ENCODE results near the gene BHMT2. TPM values are rescaled to one million over a fixed set of nuclear protein-coding genes. Genes with fewer than 3 reads are reported as not detected.
A peak's percentile ranks its signal among the peaks of the same experiment; 100 is the strongest.

BHMT2 gene
- total and polyA plus RNA-seq, 2 experiments from 2014 or later: 1.7 to 1.9 TPM

DNA sequence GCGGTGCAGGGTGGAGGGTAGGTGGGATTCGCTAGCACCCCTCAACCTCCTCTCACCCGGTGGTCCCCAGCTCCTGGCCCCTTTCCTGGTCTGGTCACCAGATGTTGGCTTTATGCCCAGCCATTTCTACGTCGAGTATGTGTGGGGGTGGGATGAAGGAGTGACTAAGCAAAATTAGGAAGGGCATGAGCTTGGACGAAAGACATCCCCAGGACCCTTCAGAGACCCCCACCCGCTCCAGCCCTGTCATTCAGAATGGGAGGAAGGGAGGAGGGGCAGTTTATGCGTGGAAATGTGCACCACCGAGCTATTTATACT lies 742 bp downstream of the BHMT2 start:
- H3K27me3 ChIP-seq (ENCODE audit: insufficient read depth): 0 out of 2 replicates have a peak, but pooled peaks cover 6% of the 10 kb centered on the region
- ATAC-seq: no peak
- TF ChIP-seq STAT1 (IDR thresholded peaks at IDR 0.05; ENCODE audit: unreplicated experiment): no peak
- no peak for TF ChIP-seq EZH2 (IDR thresholded peaks at IDR 0.05; ENCODE audit: low read depth, unreplicated experiment)
- no peak for TF ChIP-seq ZNF331 (CRISPR knock-in tag; IDR thresholded peaks at IDR 0.05; ENCODE audit: low read depth)
- TF ChIP-seq EZH2phosphoT487 (IDR thresholded peaks at IDR 0.05; ENCODE audit: unreplicated experiment): no peak
- TF ChIP-seq ZNF114 (CRISPR knock-in tag; IDR thresholded peaks at IDR 0.05): no peak
- TF ChIP-seq, protein P1, sequence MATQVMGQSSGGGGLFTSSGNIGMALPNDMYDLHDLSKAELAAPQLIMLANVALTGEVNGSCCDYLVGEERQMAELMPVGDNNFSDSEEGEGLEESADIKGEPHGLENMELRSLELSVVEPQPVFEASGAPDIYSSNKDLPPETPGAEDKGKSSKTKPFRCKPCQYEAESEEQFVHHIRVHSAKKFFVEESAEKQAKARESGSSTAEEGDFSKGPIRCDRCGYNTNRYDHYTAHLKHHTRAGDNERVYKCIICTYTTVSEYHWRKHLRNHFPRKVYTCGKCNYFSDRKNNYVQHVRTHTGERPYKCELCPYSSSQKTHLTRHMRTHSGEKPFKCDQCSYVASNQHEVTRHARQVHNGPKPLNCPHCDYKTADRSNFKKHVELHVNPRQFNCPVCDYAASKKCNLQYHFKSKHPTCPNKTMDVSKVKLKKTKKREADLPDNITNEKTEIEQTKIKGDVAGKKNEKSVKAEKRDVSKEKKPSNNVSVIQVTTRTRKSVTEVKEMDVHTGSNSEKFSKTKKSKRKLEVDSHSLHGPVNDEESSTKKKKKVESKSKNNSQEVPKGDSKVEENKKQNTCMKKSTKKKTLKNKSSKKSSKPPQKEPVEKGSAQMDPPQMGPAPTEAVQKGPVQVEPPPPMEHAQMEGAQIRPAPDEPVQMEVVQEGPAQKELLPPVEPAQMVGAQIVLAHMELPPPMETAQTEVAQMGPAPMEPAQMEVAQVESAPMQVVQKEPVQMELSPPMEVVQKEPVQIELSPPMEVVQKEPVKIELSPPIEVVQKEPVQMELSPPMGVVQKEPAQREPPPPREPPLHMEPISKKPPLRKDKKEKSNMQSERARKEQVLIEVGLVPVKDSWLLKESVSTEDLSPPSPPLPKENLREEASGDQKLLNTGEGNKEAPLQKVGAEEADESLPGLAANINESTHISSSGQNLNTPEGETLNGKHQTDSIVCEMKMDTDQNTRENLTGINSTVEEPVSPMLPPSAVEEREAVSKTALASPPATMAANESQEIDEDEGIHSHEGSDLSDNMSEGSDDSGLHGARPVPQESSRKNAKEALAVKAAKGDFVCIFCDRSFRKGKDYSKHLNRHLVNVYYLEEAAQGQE (IDR thresholded peaks at IDR 0.05; ENCODE audit: unreplicated experiment): no peak
- TF ChIP-seq, protein P2, sequence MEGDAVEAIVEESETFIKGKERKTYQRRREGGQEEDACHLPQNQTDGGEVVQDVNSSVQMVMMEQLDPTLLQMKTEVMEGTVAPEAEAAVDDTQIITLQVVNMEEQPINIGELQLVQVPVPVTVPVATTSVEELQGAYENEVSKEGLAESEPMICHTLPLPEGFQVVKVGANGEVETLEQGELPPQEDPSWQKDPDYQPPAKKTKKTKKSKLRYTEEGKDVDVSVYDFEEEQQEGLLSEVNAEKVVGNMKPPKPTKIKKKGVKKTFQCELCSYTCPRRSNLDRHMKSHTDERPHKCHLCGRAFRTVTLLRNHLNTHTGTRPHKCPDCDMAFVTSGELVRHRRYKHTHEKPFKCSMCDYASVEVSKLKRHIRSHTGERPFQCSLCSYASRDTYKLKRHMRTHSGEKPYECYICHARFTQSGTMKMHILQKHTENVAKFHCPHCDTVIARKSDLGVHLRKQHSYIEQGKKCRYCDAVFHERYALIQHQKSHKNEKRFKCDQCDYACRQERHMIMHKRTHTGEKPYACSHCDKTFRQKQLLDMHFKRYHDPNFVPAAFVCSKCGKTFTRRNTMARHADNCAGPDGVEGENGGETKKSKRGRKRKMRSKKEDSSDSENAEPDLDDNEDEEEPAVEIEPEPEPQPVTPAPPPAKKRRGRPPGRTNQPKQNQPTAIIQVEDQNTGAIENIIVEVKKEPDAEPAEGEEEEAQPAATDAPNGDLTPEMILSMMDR (conservative IDR thresholded peaks at IDR 0.05; ENCODE audit: low read depth in 2 of 2): no peak
- TF ChIP-seq, protein P3, sequence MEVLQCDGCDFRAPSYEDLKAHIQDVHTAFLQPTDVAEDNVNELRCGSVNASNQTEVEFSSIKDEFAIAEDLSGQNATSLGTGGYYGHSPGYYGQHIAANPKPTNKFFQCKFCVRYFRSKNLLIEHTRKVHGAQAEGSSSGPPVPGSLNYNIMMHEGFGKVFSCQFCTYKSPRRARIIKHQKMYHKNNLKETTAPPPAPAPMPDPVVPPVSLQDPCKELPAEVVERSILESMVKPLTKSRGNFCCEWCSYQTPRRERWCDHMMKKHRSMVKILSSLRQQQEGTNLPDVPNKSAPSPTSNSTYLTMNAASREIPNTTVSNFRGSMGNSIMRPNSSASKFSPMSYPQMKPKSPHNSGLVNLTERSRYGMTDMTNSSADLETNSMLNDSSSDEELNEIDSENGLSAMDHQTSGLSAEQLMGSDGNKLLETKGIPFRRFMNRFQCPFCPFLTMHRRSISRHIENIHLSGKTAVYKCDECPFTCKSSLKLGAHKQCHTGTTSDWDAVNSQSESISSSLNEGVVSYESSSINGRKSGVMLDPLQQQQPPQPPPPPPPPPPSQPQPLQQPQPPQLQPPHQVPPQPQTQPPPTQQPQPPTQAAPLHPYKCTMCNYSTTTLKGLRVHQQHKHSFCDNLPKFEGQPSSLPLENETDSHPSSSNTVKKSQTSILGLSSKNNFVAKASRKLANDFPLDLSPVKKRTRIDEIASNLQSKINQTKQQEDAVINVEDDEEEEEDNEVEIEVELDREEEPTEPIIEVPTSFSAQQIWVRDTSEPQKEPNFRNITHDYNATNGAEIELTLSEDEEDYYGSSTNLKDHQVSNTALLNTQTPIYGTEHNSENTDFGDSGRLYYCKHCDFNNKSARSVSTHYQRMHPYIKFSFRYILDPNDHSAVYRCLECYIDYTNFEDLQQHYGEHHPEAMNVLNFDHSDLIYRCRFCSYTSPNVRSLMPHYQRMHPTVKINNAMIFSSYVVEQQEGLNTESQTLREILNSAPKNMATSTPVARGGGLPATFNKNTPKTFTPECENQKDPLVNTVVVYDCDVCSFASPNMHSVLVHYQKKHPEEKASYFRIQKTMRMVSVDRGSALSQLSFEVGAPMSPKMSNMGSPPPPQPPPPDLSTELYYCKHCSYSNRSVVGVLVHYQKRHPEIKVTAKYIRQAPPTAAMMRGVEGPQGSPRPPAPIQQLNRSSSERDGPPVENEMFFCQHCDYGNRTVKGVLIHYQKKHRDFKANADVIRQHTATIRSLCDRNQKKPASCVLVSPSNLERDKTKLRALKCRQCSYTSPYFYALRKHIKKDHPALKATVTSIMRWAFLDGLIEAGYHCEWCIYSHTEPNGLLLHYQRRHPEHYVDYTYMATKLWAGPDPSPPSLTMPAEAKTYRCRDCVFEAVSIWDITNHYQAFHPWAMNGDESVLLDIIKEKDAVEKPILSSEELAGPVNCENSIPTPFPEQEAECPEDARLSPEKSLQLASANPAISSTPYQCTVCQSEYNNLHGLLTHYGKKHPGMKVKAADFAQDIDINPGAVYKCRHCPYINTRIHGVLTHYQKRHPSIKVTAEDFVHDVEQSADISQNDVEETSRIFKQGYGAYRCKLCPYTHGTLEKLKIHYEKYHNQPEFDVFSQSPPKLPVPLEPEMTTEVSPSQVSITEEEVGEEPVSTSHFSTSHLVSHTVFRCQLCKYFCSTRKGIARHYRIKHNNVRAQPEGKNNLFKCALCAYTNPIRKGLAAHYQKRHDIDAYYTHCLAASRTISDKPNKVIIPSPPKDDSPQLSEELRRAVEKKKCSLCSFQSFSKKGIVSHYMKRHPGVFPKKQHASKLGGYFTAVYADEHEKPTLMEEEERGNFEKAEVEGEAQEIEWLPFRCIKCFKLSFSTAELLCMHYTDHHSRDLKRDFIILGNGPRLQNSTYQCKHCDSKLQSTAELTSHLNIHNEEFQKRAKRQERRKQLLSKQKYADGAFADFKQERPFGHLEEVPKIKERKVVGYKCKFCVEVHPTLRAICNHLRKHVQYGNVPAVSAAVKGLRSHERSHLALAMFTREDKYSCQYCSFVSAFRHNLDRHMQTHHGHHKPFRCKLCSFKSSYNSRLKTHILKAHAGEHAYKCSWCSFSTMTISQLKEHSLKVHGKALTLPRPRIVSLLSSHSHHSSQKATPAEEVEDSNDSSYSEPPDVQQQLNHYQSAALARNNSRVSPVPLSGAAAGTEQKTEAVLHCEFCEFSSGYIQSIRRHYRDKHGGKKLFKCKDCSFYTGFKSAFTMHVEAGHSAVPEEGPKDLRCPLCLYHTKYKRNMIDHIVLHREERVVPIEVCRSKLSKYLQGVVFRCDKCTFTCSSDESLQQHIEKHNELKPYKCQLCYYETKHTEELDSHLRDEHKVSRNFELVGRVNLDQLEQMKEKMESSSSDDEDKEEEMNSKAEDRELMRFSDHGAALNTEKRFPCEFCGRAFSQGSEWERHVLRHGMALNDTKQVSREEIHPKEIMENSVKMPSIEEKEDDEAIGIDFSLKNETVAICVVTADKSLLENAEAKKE (CRISPR knock-in tag; IDR thresholded peaks at IDR 0.05): no peak
- TF ChIP-seq, protein P4, sequence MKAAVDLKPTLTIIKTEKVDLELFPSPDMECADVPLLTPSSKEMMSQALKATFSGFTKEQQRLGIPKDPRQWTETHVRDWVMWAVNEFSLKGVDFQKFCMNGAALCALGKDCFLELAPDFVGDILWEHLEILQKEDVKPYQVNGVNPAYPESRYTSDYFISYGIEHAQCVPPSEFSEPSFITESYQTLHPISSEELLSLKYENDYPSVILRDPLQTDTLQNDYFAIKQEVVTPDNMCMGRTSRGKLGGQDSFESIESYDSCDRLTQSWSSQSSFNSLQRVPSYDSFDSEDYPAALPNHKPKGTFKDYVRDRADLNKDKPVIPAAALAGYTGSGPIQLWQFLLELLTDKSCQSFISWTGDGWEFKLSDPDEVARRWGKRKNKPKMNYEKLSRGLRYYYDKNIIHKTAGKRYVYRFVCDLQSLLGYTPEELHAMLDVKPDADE (IDR thresholded peaks at IDR 0.05): no peak
- no peak for TF ChIP-seq NANOG (IDR thresholded peaks at IDR 0.05; ENCODE audit: borderline replicate concordance)
- no peak for TF ChIP-seq POLR2AphosphoS5 (IDR thresholded peaks at IDR 0.05; ENCODE audit: low read depth)
- TF ChIP-seq CREB1 (CRISPR knock-in tag; IDR thresholded peaks at IDR 0.05; ENCODE audit: low read depth): no peak
- TF ChIP-seq JUNB (IDR thresholded peaks at IDR 0.05; ENCODE audit: unreplicated experiment): no peak
- no peaks in the 10 kb centered on the region for H3K36me3 Mint-ChIP-seq (ENCODE audit: low read depth)
- no peaks in the 10 kb centered on the region for H4K20me1 ChIP-seq (replicated peaks; ENCODE audit: insufficient read depth)
- H3K4me2 ChIP-seq: peak overlapping the region; percentile 70; the same call in 1 of the 2 replicates
- no peaks in the 10 kb centered on the region for H3K4me1 ChIP-seq (ENCODE audit: insufficient read depth)
- peaks cover 5% of the 10 kb centered on the region; the same call in 1 of the 3 replicates for H3K9me3 Mint-ChIP-seq
- H2AFZ ChIP-seq: peak overlapping the region; percentile 90
- H3F3A ChIP-seq (replicated peaks; ENCODE audit: low read depth): no peaks in the 10 kb centered on the region
- no peak overlapping the region for H3K4me3 ChIP-seq
- H3K27me3 Mint-ChIP-seq (ENCODE audit: insufficient read depth, low read depth, poor library complexity): peaks cover 3% of the 10 kb centered on the region
- H3K36me3 ChIP-seq (ENCODE audit: insufficient read depth): no peaks in the 10 kb centered on the region
- H3K79me2 ChIP-seq (replicated peaks; ENCODE audit: insufficient read depth): no peaks in the 10 kb centered on the region
- no peak overlapping the region for H3K4me3 Mint-ChIP-seq
- peaks cover 5% of the 10 kb centered on the region; the same call in 1 of the 3 replicates for H3K4me1 Mint-ChIP-seq
- no peak for DNase-seq (ENCODE audit: low spot score)
- no peaks in the 10 kb centered on the region for H3K9me2 ChIP-seq (ENCODE audit: insufficient read depth)
- no peak overlapping the region for H3K27ac ChIP-seq (ENCODE audit: low read depth)
- peak overlapping the region; percentile 74 for H3K27ac Mint-ChIP-seq
